Esophagus muscularis mucosa (tissue), 4 donors: ENCODE results near the gene UPK1B.

ENCODE experiments used
- EP300 ChIP-seq: sonication (generic); formaldehyde crosslinking; IDR thresholded peaks from one replicate; pipeline ENCODE4 v1.6.1; 2017; ENCODE audit warnings: antibody characterized with exemption
- POLR2AphosphoS5 ChIP-seq, 2 donors: sonication (generic); formaldehyde crosslinking; IDR thresholded peaks; one replicate each; pipeline ENCODE4 v1.6.1; 2017; ENCODE audit warnings: antibody characterized with exemption in 2 of 2
- TF ChIP-seq, protein P1 (sequence below), 3 experiments: fragments of 200-600 bp in 2 of 3; fragments of 450-650 bp in 1 of 3; sonication (generic) in 2 of 3; IDR thresholded peaks; one replicate each; pipeline ENCODE4 v1.5.1; 2017 to 2019; ENCODE audit warnings: antibody characterized with exemption in 3 of 3, mild to moderate bottlenecking in 2 of 3, moderate library complexity in 1 of 3

GRCh38 chr3:119191800-119192199 lies 18.4 kb downstream of the UPK1B start:
- TF ChIP-seq, protein P1, sequence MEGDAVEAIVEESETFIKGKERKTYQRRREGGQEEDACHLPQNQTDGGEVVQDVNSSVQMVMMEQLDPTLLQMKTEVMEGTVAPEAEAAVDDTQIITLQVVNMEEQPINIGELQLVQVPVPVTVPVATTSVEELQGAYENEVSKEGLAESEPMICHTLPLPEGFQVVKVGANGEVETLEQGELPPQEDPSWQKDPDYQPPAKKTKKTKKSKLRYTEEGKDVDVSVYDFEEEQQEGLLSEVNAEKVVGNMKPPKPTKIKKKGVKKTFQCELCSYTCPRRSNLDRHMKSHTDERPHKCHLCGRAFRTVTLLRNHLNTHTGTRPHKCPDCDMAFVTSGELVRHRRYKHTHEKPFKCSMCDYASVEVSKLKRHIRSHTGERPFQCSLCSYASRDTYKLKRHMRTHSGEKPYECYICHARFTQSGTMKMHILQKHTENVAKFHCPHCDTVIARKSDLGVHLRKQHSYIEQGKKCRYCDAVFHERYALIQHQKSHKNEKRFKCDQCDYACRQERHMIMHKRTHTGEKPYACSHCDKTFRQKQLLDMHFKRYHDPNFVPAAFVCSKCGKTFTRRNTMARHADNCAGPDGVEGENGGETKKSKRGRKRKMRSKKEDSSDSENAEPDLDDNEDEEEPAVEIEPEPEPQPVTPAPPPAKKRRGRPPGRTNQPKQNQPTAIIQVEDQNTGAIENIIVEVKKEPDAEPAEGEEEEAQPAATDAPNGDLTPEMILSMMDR (IDR thresholded peaks at IDR 0.05), result no peak
- TF ChIP-seq EP300 (no peak), POLR2AphosphoS5 (IDR thresholded peaks at IDR 0.05) (no peak)
